Natural killer cell (primary cell): ENCODE data around the gene SLC25A26. TPM values are rescaled to one million over a fixed set of nuclear protein-coding genes. Genes with fewer than 3 reads are reported as not detected.

Experiments
- ATAC-seq, 3 donors: fragments of 150-1000 bp in 2 of 3; fragments of 200-7000 bp in 1 of 3; cut with Tn5 transposase; 1 replicate in 1 of 3; 2 replicates in 2 of 3; pipeline ENCODE4 v1.10.0; 2021; ENCODE audit warnings: mild to moderate bottlenecking in 2 of 3, moderate library complexity in 2 of 3
- DNase-seq, 2 donors: peaks; one replicate each; pipeline versions ENCODE4 v3.0.0 to v3.0.0-alpha.2; 2013 to 2021; ENCODE audit warnings: mixed read lengths in 1 of 2
- H3K27ac ChIP-seq: one replicate; pipeline ENCODE4 v1.5.1; 2013; ENCODE audit warnings: mild to moderate bottlenecking, low read length
- H3K27me3 ChIP-seq: one replicate; pipeline ENCODE4 v1.6.1; 2013; ENCODE audit warnings: low read length; ENCODE audit not compliant: control insufficient read depth, insufficient read depth
- H3K36me3 ChIP-seq: one replicate; pipeline ENCODE4 v1.6.1; 2013; ENCODE audit warnings: low read length; ENCODE audit not compliant: control insufficient read depth, insufficient read depth
- H3K4me1 ChIP-seq: one replicate; pipeline ENCODE4 v1.6.1; 2013; ENCODE audit warnings: low read length; ENCODE audit not compliant: control insufficient read depth, insufficient read depth
- H3K4me3 ChIP-seq: one replicate; pipeline ENCODE4 v1.5.1; 2013; ENCODE audit warnings: low read length
- H3K9me3 ChIP-seq: one replicate; pipeline ENCODE4 v1.6.1; 2013; ENCODE audit warnings: low read length; ENCODE audit not compliant: control insufficient read depth, insufficient read depth
- H3K27ac Mint-ChIP-seq, 2 donors: one replicate each; pipeline ENCODE4 v1.8.0; 2022; ENCODE audit warnings: mild to moderate bottlenecking in 2 of 2, mixed read lengths in 2 of 2, moderate library complexity in 1 of 2
- H3K27me3 Mint-ChIP-seq, 2 donors: one replicate each; pipeline ENCODE4 v1.8.0; 2022; ENCODE audit warnings: low read depth in 2 of 2, mixed read lengths in 2 of 2
- H3K36me3 Mint-ChIP-seq: one replicate; pipeline ENCODE4 v1.8.0; 2022; ENCODE audit warnings: mixed read lengths
- H3K4me1 Mint-ChIP-seq, 2 donors: one replicate each; pipeline ENCODE4 v1.8.0; 2022; ENCODE audit warnings: mixed read lengths in 2 of 2
- H3K4me3 Mint-ChIP-seq: one replicate; pipeline ENCODE4 v1.8.0; 2022; ENCODE audit warnings: mild to moderate bottlenecking, moderate library complexity, mixed read lengths
- H3K9me3 Mint-ChIP-seq, 2 donors: one replicate each; pipeline ENCODE4 v1.8.0; 2022; ENCODE audit warnings: mixed read lengths in 2 of 2
- CTCF ChIP-seq: fragments of 200-600 bp; IDR thresholded peaks from one replicate; pipeline ENCODE4 v1.8.0; 2022; ENCODE audit warnings: antibody characterized with exemption
- WGBS: methylation state at CpG from one replicate; pipeline ENCODE4 v1.1.7; 2013; ENCODE audit warnings: missing lambda C conversion rate; ENCODE audit not compliant: insufficient coverage; 5-methylcytosine and 5-hydroxymethylcytosine counted together
- intact Hi-C: fragments of 100-400 bp; cut with micrococcal nuclease; formaldehyde crosslinking; loops from one replicate; pipeline ENCODE4 v1.14.2; 2022
- total RNA-seq, 4 donors: library from RNA; stranded (reverse); fragments of 120-200 nt in 1 of 4; gene quantifications; one replicate each; pipeline versions ENCODE4 v1.2.3 to v1.2.4, GENCODE V29; 2013 to 2022

Gene SLC25A26
- total RNA-seq, 3 donors from 2014 or later (not counting 1 experiment from before 2014, with no cell fraction given): 18.4 to 23.9 (median 23.3) TPM

DNA sequence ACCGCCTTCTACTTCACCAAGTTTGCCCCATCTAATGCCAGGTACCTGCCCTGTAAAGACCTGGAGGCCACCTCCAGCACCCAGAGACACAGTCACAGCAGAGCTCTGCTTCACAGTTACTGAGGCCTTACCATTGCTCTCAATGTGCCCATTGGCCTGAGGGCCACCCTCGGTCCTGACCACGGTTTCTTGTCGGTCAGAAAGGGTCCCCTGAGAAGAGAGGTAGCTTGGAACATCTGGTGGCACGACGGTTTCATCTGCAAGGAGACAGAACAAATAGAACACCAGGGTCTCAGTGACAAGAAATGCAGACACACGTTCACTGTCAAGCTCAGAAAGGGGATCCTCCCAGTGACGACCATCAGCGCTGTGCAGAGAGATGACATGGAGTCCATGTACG lies 161.3 kb downstream of the SLC25A26 start:
- H3K9me3 ChIP-seq: peaks cover 5% of the 10 kb centered on the region
- WGBS: 96% methylated on average over 10 of the region's 10 CpGs
- ATAC-seq (no peak), DNase-seq (no peak)
- H3K9me3 Mint-ChIP-seq: no peaks in the 10 kb centered on the region
- no peak overlapping the region for H3K27ac ChIP-seq
- H3K4me3 Mint-ChIP-seq: no peak overlapping the region
- peaks cover 16% of the 10 kb centered on the region for H3K36me3 Mint-ChIP-seq
- H3K4me3 ChIP-seq: no peak overlapping the region
- H3K27me3 ChIP-seq: no peaks in the 10 kb centered on the region
- no peaks in the 10 kb centered on the region for H3K27me3 Mint-ChIP-seq
- TF ChIP-seq CTCF: no peak
- intact Hi-C loops: no loop called here
- peaks cover 14% of the 10 kb centered on the region for H3K4me1 ChIP-seq
- H3K27ac Mint-ChIP-seq: no peak overlapping the region
- H3K4me1 Mint-ChIP-seq: peaks cover 6 to 14% of the 10 kb centered on the region in 2 donors
- peaks cover 71% of the 10 kb centered on the region for H3K36me3 ChIP-seq

- no peaks in the 10 kb centered on the region for H3K27me3 Mint-ChIP-seq
- ATAC-seq (no peak), DNase-seq (no peak)
- intact Hi-C loops: no loop called here
- Histone ChIP-seq H3K4me3 (no peak overlapping the region), H3K4me1 (peaks cover 16% of the 10 kb centered on the region), H3K36me3 (peaks cover 70% of the 10 kb centered on the region), H3K27me3 (no peaks in the 10 kb centered on the region), H3K9me3 (peaks cover 5% of the 10 kb centered on the region), H3K27ac (no peak overlapping the region)
- H3K36me3 Mint-ChIP-seq: peaks cover 12% of the 10 kb centered on the region
- peaks cover 4 to 11% of the 10 kb centered on the region in 2 donors for H3K4me1 Mint-ChIP-seq
- H3K9me3 Mint-ChIP-seq: peaks cover 0 to under 1% of the 10 kb centered on the region in 2 donors
- WGBS: 97% methylated on average over 18 of the region's 18 CpGs
- no peak for TF ChIP-seq CTCF
- no peak overlapping the region for H3K4me3 Mint-ChIP-seq
- no peak overlapping the region for H3K27ac Mint-ChIP-seq
Observed at GRCh38 chr3:66383023-66383422, 162.2 kb downstream of the SLC25A26 start.

- DNase-seq: no peak
- ATAC-seq: no peak
- Mint-ChIP-seq H3K36me3 (peaks cover 8% of the 10 kb centered on the region), H3K27me3 (no peaks in the 10 kb centered on the region), H3K4me3 (no peak overlapping the region), H3K9me3 (peaks cover 0 to 2% of the 10 kb centered on the region in 2 donors), H3K27ac (no peak overlapping the region), H3K4me1 (peaks cover 0 to 8% of the 10 kb centered on the region in 2 donors)
- TF ChIP-seq CTCF: no peak
- Histone ChIP-seq H3K9me3 (peaks cover 5% of the 10 kb centered on the region), H3K27ac (no peak overlapping the region), H3K27me3 (no peaks in the 10 kb centered on the region), H3K4me3 (no peak overlapping the region), H3K36me3 (peaks cover 64% of the 10 kb centered on the region), H3K4me1 (peaks cover 16% of the 10 kb centered on the region)
- 99% methylated on average over 20 of the region's 20 CpGs for WGBS
- intact Hi-C loops: no loop called here
Observed at GRCh38 chr3:66383998-66384745, 163.4 kb downstream of the SLC25A26 start.

DNA sequence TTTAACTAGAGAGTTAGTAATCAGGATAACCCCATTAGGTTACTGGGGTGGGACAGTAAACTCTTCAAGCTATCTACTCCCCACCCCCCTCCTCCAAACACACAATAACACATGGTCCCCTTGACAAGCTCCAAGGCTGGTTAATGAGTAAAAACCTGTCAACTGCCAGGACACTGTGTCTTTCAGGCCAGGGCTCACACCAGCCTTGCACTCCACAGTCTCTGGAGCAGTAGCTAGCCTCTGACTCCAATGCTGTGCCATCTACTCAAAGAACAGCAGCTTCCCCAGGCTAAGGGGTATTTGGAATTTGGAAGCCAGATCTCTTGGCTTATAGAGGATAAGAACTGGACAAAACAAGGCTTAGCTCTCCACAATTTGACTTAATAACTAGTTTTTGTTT lies 164.3 kb downstream of the SLC25A26 start:
- intact Hi-C loops: no loop called here
- peaks cover 56% of the 10 kb centered on the region for H3K36me3 ChIP-seq

More for the DNA sequence above, 164.3 kb downstream of the SLC25A26 start:
- Mint-ChIP-seq H3K27me3 (no peaks in the 10 kb centered on the region), H3K4me1 (peaks cover 0 to 8% of the 10 kb centered on the region in 2 donors), H3K36me3 (peaks cover 2% of the 10 kb centered on the region), H3K4me3 (no peak overlapping the region), H3K9me3 (peaks cover 0 to 2% of the 10 kb centered on the region in 2 donors), H3K27ac (no peak overlapping the region)
- Histone ChIP-seq H3K4me1 (peaks cover 16% of the 10 kb centered on the region), H3K9me3 (peaks cover 5% of the 10 kb centered on the region), H3K27me3 (no peaks in the 10 kb centered on the region), H3K4me3 (no peak overlapping the region), H3K27ac (no peak overlapping the region)
- no peak for ATAC-seq
- no peak for DNase-seq
- no peak for TF ChIP-seq CTCF
